Stimulated activated naive B cell treated with anti-CD40 and anti-IgM and Interleukin-4, amounts not matched to agents 10 μg/mL and 1 μg/mL and 100 μg/mL, for 72 hours (primary cell): ENCODE results near the gene NFIA.

ENCODE experiments used
- ATAC-seq, 2 donors: fragments of 150-1000 bp; cut with Tn5 transposase; replicated peaks; 2 replicates each; pipeline ENCODE4 v1.10.0; 2021; ENCODE audit warnings: moderate library complexity in 1 of 2
- DNase-seq: peaks from one replicate; pipeline ENCODE4 v3.0.0; 2021
- H3K27ac Mint-ChIP-seq: one replicate; pipeline ENCODE4 v1.8.0; 2022; ENCODE audit warnings: mild to moderate bottlenecking, mixed read lengths
- H3K27me3 Mint-ChIP-seq, 2 donors: one replicate each; pipeline ENCODE4 v1.8.0; 2022; ENCODE audit warnings: mixed read lengths in 2 of 2
- H3K36me3 Mint-ChIP-seq, 2 donors: one replicate each; pipeline ENCODE4 v1.8.0; 2022; ENCODE audit warnings: mixed read lengths in 2 of 2, mild to moderate bottlenecking in 1 of 2
- H3K4me1 Mint-ChIP-seq, 2 donors: one replicate each; pipeline ENCODE4 v1.8.0; 2022; ENCODE audit warnings: mixed read lengths in 2 of 2, mild to moderate bottlenecking in 1 of 2
- H3K4me3 Mint-ChIP-seq, 2 donors: one replicate each; pipeline ENCODE4 v1.8.0; 2022; ENCODE audit warnings: mild to moderate bottlenecking in 2 of 2, mixed read lengths in 2 of 2, moderate library complexity in 1 of 2
- H3K9me3 Mint-ChIP-seq, 2 donors: one replicate each; pipeline ENCODE4 v1.8.0; 2022; ENCODE audit warnings: mixed read lengths in 2 of 2, mild to moderate bottlenecking in 1 of 2

NFIA gene

DNA sequence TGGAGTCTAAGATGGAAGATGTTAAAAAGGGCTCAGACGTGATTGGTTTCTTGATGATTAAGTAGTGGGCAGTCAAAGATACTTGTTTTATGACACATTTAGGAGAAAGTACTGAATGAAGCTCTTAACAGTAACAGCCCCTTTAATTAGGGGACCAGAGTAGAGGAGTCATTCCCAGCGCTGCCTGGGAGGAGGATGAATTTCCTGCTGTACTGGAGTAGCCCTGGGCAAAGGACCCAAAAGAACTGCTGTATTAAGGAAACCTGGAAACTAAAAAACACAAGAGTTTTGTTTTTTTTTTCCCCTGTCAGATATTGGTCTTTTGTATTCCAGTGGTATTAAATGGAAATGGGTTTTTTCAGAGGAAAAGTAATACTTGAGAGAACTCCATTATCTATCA lies 126.5 kb downstream of the NFIA start:
- Mint-ChIP-seq H3K27me3 (peaks cover 3 to 6% of the 10 kb centered on the region in 2 donors), H3K4me1 (no peaks in the 10 kb centered on the region), H3K9me3 (no peaks in the 10 kb centered on the region), H3K27ac (no peak overlapping the region), H3K4me3 (no peak overlapping the region), H3K36me3 (no peaks in the 10 kb centered on the region)
- ATAC-seq (no peak), DNase-seq (no peak)

DNA sequence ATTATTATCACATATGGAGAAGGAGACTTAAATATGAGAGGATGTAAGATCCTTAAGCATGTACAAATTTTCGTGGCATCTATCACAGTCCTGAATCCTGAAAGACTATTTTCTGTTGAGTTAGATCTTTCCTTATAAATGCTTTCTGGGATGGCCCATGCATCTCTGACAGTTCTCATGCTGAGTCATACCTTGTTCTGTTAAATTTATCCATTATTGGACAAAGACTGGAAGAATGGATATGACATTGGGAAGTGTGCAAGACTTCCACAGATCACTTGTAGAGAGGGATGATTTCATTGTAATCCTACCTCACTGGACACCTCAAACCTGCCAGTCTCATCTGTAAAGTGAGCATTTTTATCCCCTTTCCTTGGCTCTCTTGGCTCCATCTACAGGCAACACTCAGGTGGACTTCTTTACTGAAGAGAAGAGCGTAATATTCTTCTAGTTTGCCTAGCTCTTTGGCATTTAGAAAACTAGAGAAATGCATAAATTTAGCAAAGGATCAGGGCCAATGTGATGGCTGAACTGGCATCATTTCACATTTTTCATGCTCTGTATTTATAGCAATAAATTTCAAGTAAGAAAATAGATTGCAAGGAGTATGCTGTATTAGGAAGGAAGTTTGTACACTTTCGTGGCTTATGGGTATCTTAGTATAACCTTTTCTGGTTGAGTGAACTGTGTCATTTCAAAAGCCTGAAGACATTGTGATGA lies 128.2 kb downstream of the NFIA start:
- H3K4me1 Mint-ChIP-seq = no peaks in the 10 kb centered on the region
- H3K36me3 Mint-ChIP-seq = no peaks in the 10 kb centered on the region
- H3K27ac Mint-ChIP-seq = no peak overlapping the region
- ATAC-seq (no peak), DNase-seq (no peak)
- no peaks in the 10 kb centered on the region for H3K9me3 Mint-ChIP-seq
- no peak overlapping the region for H3K4me3 Mint-ChIP-seq
- peaks cover 3 to 6% of the 10 kb centered on the region in 2 donors for H3K27me3 Mint-ChIP-seq

DNA sequence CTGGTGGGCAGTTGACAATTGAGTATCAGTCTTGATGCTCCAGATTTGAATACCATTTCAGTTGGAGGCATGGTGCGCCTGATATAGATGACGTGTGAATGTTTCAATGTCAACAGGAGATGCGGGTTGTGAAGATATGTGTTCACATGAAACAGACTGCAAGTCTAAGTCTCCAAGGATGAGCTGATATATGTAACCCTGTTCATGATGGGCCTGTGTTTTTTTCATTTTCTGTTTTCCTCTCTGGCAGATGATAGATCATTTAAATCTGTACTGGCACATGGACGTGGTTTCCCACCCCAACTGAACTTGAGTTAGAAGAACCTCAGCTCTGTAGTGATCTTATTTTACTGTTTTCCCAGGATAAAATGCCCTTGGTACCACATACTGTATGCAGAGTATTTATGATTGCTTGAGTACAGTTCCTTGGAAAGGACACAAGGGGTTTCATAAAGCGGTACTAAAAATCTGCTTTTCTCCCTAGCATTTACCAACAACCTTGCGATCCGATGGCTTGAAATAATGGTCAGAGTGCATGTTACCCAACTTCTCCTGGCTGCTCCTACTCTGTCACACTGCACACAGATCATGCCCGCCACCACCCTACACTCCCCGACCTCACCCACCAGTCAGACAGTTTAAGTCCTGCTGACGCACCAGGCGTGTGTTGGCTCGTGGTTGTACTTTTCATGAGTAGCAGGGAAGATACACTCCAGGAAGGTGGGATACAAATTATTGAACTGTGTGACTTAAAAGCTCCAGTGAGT lies 131.1 kb downstream of the NFIA start:
- Mint-ChIP-seq H3K27me3 (no peaks in the 10 kb centered on the region), H3K27ac (no peak overlapping the region), H3K36me3 (no peaks in the 10 kb centered on the region), H3K4me1 (no peaks in the 10 kb centered on the region), H3K9me3 (no peaks in the 10 kb centered on the region), H3K4me3 (no peak overlapping the region)
- DNase-seq = no peak
- no peak for ATAC-seq

DNA sequence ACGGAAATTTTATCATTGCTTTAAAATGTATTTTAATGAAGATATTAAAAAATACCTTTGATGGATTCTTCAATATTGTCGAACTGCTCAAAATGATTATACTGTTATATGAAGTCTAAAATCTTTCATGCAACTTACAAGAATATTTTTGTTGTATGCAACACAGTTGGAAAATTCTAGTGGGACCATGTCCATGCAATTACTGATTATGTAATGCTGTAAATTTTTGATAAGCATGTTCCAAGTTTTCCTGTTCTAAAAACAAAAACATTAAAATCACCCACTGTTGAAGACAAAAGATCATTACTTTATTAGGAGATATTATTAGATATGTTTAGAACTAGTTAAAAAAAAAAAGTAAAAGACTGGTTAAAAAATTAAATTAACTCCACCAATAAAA lies 132.8 kb downstream of the NFIA start:
- no peak overlapping the region for H3K27ac Mint-ChIP-seq
- no peaks in the 10 kb centered on the region for H3K4me1 Mint-ChIP-seq
- no peak for DNase-seq
- no peaks in the 10 kb centered on the region for H3K27me3 Mint-ChIP-seq
- no peaks in the 10 kb centered on the region for H3K9me3 Mint-ChIP-seq
- no peak for ATAC-seq
- no peaks in the 10 kb centered on the region for H3K36me3 Mint-ChIP-seq
- no peak overlapping the region for H3K4me3 Mint-ChIP-seq

DNA sequence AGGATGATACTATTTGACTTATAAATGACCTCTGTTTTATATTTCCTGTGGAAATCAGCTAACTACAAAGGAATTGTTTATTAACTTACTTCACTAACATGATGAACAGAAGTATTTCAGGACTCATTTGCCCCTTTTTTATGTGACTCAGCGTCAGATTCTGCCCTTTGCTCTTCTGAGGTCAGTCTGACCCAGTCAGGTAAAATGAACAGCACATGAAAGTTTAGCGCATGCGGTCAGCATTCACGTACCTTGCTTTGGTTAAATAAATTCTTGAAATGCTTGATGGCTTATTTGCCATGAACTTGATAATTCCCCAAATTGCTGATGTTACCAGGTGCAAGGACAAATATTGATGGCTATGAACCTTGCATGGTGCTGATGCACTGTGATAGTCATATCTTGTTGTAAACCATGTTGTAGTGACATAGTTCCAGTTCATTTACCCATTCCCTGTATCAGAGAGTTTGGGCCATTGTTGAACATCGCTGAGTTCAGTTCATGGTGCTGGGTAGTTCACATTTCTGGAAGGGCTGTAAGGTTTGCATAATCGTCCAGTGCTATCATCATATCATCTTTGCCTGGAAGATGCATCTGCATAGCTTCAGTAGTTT lies 133.4 kb downstream of the NFIA start:
- H3K9me3 Mint-ChIP-seq = no peaks in the 10 kb centered on the region
- no peak overlapping the region for H3K27ac Mint-ChIP-seq
- DNase-seq (no peak), ATAC-seq (no peak)
- no peaks in the 10 kb centered on the region for H3K27me3 Mint-ChIP-seq
- no peaks in the 10 kb centered on the region for H3K4me1 Mint-ChIP-seq
- no peak overlapping the region for H3K4me3 Mint-ChIP-seq
- H3K36me3 Mint-ChIP-seq = no peaks in the 10 kb centered on the region

DNA sequence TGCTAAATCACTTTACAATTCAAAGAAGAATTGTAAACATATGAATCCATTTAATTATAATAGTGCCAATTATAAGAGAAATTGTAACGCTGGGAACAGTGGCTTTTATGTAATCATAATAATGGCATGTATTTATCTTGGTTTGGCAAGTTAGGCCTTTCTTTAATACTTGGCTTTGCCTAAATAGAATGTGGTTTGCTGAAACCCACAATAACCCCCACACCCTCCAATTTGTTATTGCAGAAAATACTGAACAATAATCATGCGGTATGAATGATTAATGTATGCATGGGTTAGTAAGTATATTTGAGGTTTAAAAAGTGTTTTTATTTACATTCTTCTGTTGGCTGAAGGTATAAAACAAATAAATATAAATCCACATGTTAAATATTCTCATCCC lies 138.2 kb downstream of the NFIA start:
- Mint-ChIP-seq H3K27ac (no peak overlapping the region), H3K9me3 (no peaks in the 10 kb centered on the region), H3K4me3 (no peak overlapping the region), H3K4me1 (no peaks in the 10 kb centered on the region), H3K27me3 (no peaks in the 10 kb centered on the region), H3K36me3 (no peaks in the 10 kb centered on the region)
- no peak for ATAC-seq
- no peak for DNase-seq

DNA sequence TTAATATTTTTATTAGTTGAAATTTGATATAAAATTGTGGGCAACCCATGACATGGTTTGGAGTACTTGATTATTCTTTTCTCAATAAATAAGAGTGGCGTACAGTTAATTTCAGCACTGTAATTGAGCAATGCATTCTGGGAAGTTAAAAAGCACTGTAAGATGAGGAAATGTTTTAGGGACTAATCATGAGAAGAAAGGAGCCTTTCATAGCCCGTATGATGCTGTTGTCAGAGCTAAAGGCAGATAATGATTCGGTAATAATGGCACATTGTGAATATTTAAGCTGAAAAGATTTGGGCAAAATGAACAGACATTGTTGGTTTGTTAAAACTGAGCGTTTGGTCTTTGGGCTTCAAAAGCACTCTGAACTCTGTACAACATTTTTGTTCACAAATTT lies 139.3 kb downstream of the NFIA start:
- no peaks in the 10 kb centered on the region for H3K4me1 Mint-ChIP-seq
- ATAC-seq (no peak), DNase-seq (no peak)
- H3K4me3 Mint-ChIP-seq = no peak overlapping the region
- H3K9me3 Mint-ChIP-seq = no peaks in the 10 kb centered on the region
- H3K36me3 Mint-ChIP-seq = no peaks in the 10 kb centered on the region
- no peaks in the 10 kb centered on the region for H3K27me3 Mint-ChIP-seq
- no peak overlapping the region for H3K27ac Mint-ChIP-seq

DNA sequence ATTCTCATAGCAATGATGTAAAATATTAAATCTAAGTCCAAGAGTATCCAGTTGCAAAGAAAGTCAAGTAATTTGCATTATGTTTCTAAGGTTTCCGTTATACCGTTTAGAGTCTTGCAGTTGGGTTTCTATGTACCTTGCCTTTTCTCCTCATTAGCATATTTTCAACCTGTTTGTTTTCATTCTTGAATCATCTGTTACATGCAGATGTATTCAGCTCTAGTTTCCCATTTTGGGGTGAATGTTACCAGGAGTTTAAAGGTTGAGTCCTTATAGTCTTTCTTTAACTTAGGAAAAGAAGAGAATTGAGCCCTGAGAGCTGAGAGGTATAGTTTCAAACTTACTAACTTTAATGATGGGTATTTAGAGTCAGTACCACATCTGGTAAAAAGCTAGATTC lies 139.9 kb downstream of the NFIA start:
- Mint-ChIP-seq H3K36me3 (no peaks in the 10 kb centered on the region), H3K4me3 (no peak overlapping the region), H3K27me3 (no peaks in the 10 kb centered on the region), H3K4me1 (no peaks in the 10 kb centered on the region), H3K27ac (no peak overlapping the region), H3K9me3 (no peaks in the 10 kb centered on the region)
- no peak for DNase-seq
- ATAC-seq = no peak

DNA sequence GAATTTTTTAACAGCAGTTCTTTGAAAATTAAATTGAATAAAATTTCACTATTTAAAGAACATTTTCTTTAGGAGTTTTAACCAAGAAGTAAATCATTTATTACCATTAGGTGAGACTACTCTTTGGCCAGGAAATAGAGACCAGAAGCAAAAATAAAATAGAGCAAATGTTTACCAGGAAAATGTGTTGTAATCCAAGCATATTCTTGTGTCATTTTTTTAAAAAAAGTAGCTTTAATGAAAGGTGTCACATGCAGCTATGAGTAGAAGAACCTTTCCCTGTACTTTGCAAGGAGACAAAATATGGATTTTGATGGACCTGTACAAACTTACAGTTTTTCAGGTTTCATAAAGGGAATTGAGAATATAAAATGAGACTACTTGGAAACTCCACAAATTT lies 140.8 kb downstream of the NFIA start:
- H3K9me3 Mint-ChIP-seq = no peaks in the 10 kb centered on the region
- H3K36me3 Mint-ChIP-seq = no peaks in the 10 kb centered on the region
- H3K4me1 Mint-ChIP-seq = no peaks in the 10 kb centered on the region
- no peak overlapping the region for H3K4me3 Mint-ChIP-seq
- H3K27ac Mint-ChIP-seq = no peak overlapping the region
- DNase-seq = no peak
- H3K27me3 Mint-ChIP-seq = no peaks in the 10 kb centered on the region
- no peak for ATAC-seq

DNA sequence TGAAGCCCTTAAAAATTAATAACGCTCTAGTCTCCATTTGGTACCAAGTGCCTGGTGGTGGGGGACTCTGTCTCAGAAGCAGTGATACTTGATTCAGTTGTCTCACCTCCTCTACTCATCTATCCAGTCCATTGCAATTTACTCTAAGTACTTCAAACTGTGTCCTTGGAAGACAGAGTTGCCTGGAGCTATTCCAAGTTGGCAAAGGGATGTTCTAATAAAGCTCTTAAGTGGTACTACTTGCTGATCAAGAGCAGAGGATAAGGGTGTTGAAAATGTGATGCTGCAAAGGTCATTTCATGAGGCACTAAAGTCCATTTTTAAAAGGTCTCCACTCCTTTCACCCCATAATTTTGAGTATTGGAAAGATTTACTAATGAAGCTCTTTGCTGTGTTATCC lies 142.2 kb downstream of the NFIA start:
- Mint-ChIP-seq H3K9me3 (no peaks in the 10 kb centered on the region), H3K27me3 (no peaks in the 10 kb centered on the region), H3K27ac (no peak overlapping the region), H3K36me3 (no peaks in the 10 kb centered on the region), H3K4me1 (no peaks in the 10 kb centered on the region), H3K4me3 (no peak overlapping the region)
- no peak for ATAC-seq
- no peak for DNase-seq

DNA sequence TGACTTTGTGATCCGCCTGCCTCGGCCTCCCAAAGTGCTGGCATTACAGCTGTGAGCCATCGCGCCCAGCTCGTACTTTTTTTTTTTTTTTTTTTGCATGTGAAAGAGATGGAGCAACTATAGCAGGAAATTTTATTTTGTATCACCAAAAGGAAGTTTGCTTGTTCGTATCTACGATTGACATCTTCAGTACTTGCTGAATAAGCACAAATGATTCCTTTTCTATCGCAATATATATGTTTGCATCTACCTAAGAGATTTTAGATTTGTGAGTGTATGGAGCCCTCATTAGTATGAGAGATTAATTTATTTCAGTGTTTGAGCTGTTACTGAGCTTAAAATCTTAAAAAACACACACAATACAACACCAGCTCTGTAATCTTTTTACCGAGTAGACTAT lies 143.1 kb downstream of the NFIA start:
- no peak for ATAC-seq
- H3K27ac Mint-ChIP-seq = no peak overlapping the region
- H3K9me3 Mint-ChIP-seq = no peaks in the 10 kb centered on the region
- H3K4me3 Mint-ChIP-seq = no peak overlapping the region
- no peaks in the 10 kb centered on the region for H3K4me1 Mint-ChIP-seq
- no peaks in the 10 kb centered on the region for H3K27me3 Mint-ChIP-seq
- DNase-seq = no peak
- H3K36me3 Mint-ChIP-seq = no peaks in the 10 kb centered on the region

DNA sequence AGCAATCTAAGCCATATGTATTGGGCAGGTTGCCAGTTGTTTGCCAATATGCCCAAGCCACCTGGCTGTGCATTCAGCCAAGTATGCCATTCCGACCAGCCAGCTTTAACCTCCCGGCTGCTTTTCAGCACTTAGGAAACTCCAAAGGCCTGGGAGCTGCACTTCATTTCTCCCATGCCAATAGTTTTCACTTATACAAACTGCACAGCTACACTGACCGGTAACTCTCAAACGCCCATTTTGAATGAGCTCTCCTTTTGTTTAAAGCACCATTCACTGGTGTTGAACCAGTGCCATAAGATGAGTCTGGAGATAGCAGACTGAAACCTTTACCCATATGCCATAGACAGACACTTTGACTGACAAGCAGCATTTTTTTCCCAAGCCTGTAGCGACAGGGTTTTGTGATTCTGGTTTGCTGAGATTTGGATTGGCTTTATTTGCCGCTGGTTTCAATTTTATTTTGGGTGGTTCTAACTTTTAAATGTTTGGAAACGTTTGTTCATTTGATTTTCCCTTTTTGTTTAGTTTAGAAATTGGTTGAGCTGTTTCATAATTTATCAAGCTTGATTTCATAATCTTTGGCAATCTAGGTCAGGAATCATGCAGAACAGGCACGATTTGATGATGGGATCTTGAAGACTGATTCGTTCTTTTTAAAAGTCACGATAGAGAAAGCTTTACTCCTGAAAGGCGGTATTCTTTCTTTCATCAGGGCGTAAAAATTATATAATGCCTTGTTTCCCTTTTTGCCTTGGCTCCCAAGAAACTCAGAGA lies 144.6 kb downstream of the NFIA start:
- no peaks in the 10 kb centered on the region for H3K36me3 Mint-ChIP-seq
- H3K9me3 Mint-ChIP-seq = no peaks in the 10 kb centered on the region
- DNase-seq (no peak), ATAC-seq (no peak)
- H3K4me3 Mint-ChIP-seq = no peak overlapping the region
- H3K27ac Mint-ChIP-seq = no peak overlapping the region
- H3K27me3 Mint-ChIP-seq = no peaks in the 10 kb centered on the region
- H3K4me1 Mint-ChIP-seq = no peaks in the 10 kb centered on the region

DNA sequence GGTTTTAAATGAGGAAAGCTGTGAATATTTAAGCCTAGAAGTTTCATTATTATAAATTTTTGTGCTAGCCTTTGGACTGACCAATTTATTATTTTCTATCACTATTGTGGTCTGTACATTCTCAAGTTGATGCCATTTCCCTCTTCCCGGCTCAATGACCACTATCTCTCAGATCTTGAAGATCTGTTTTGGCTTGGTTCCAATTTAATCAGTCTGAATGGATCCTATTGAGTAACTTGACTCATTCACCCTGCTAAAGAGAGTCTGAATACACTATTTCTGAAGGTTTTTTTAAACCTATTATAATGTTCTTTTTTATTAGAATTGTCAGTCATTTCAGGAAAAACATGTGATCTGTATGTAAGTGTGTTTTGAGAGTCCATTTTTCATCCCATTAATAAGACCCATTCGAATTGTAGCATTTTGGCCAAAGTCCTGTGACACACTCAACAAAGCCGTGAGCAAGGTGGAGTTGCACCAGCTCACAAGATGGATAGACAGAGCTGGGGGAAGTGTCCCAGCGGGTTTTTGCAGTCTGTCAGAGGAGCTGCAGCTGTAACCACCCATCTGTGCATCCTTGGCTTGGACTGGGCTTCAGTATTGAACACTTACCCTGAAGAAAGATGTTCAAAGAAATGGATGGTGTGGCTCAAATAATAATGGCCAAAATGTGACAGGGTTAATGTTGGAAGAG lies 145.6 kb downstream of the NFIA start:
- H3K4me1 Mint-ChIP-seq = no peaks in the 10 kb centered on the region
- H3K27ac Mint-ChIP-seq = no peak overlapping the region
- no peak overlapping the region for H3K4me3 Mint-ChIP-seq
- no peak for ATAC-seq
- no peaks in the 10 kb centered on the region for H3K9me3 Mint-ChIP-seq
- DNase-seq = no peak
- no peaks in the 10 kb centered on the region for H3K36me3 Mint-ChIP-seq
- H3K27me3 Mint-ChIP-seq = no peaks in the 10 kb centered on the region

DNA sequence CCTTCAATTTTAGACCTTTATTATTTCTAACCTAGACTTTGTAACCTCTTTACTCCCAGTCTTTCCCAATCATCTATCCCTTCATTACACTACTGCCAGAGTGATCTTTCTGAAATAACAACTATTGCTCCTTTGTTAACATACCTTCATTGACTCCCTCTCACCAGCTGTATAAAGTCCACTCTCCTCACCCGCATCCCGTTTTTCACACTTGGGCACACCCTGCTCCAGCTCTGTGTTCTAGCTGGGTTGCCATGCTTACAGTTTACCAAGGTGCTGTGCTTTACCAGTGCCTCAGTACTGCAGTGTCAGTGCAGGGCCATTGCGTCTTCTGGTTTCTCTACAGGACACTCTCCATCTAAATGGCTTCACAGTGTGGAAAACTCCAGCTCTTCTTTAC lies 148.2 kb downstream of the NFIA start:
- no peak for ATAC-seq
- H3K4me1 Mint-ChIP-seq = no peaks in the 10 kb centered on the region

More for the DNA sequence above, 148.2 kb downstream of the NFIA start:
- H3K27ac Mint-ChIP-seq = no peak overlapping the region
- H3K4me3 Mint-ChIP-seq = no peak overlapping the region
- DNase-seq = no peak
- no peaks in the 10 kb centered on the region for H3K9me3 Mint-ChIP-seq
- H3K27me3 Mint-ChIP-seq = no peaks in the 10 kb centered on the region
- no peaks in the 10 kb centered on the region for H3K36me3 Mint-ChIP-seq
